GM12878 (cell line): ENCODE measurements around the gene HSP90AB1. TPM values are rescaled to one million over a fixed set of nuclear protein-coding genes. Genes with fewer than 3 reads are reported as not detected.

Experiments
- ATAC-seq: fragments of 200-7000 bp; cut with Tn5 transposase; 3 replicates; pipeline ENCODE4 v1.9.1; 2020; ENCODE audit warnings: mild to moderate bottlenecking, moderate library complexity
- BruUV-seq: library from RNA; stranded (reverse); fragments of 400-500 nt; replicated peaks from 2 replicates; lab custom pipeline; 2021; lab: Mats Ljungman, UMichigan
- CTCF ChIA-PET: fragments of 300-600 bp; sonication (Branson Sonifier 250); formaldehyde crosslinking; extraction: SDS; loops from one replicate; lab custom pipeline; 2021; ENCODE audit warnings: inconsistent platforms; lab: Yijun Ruan, JAX
- POLR2A ChIA-PET: fragments of 350-600 bp; formaldehyde crosslinking; extraction: SDS; loops from one replicate; lab custom pipeline; 2021; ENCODE audit warnings: inconsistent platforms; lab: Charles Lee
- RAD21 ChIA-PET: fragments of 300-600 bp; sonication (Branson Sonifier 250); formaldehyde crosslinking; loops from one replicate; lab custom pipeline; 2023; ENCODE audit warnings: antibody characterized with exemption; ENCODE audit not compliant: unreplicated experiment; lab: Charles Lee
- SMC1A ChIA-PET: fragments of 300-600 bp; sonication (Branson Sonifier 250); formaldehyde crosslinking; loops from one replicate; lab custom pipeline; 2023; ENCODE audit not compliant: unreplicated experiment, uncharacterized antibody; lab: Charles Lee
- DNase-seq: peaks from one replicate; pipeline ENCODE4 v3.0.0-alpha.2; 2011; ENCODE audit warnings: low read depth, low spot score
- FAIRE-seq: peaks from 3 replicates; lab custom pipeline; 2011; peaks lifted over from hg19 to GRCh38; lab: Jason Lieb, UNC
- H2AFZ ChIP-seq: 2 replicates; pipeline ENCODE4 v1.6.0; 2011; ENCODE audit warnings: low read depth, low read length, control low read depth; ENCODE audit not compliant: control insufficient read depth
- H3K27ac ChIP-seq: 2 replicates; pipeline ENCODE4 v1.5.1; 2011; ENCODE audit warnings: control low read depth; ENCODE audit not compliant: control insufficient read depth, insufficient read depth
- H3K27me3 ChIP-seq, 2 experiments: replicated peaks in 1 of 2; 2 replicates each; pipeline versions ENCODE4 v1.6.0 to v1.6.1; 2011; ENCODE audit warnings: low read length in 1 of 2; ENCODE audit not compliant: control insufficient read depth in 2 of 2, insufficient read depth in 2 of 2
- H3K36me3 ChIP-seq, 2 experiments: 2 replicates each; pipeline ENCODE4 v1.5.1; 2011; ENCODE audit warnings: low read length in 1 of 2; ENCODE audit not compliant: control insufficient read depth in 2 of 2, insufficient read depth in 2 of 2
- H3K4me1 ChIP-seq: 2 replicates; pipeline ENCODE4 v1.6.1; 2011; ENCODE audit warnings: mild to moderate bottlenecking, low read length, moderate library complexity, mixed read lengths; ENCODE audit not compliant: control insufficient read depth, insufficient read depth
- H3K4me2 ChIP-seq: 2 replicates; pipeline ENCODE4 v1.6.0; 2011; ENCODE audit warnings: control low read depth; ENCODE audit not compliant: control insufficient read depth, insufficient read depth
- H3K4me3 ChIP-seq: fragments of 200-600 bp; sonication (generic); 2 replicates; pipeline ENCODE4 v1.5.1; 2016
- H3K79me2 ChIP-seq: 2 replicates; pipeline ENCODE4 v1.6.0; 2011; ENCODE audit warnings: low read length; ENCODE audit not compliant: control insufficient read depth, insufficient read depth
- H3K9ac ChIP-seq: 2 replicates; pipeline ENCODE4 v1.8.0; 2011; ENCODE audit warnings: low read length, control low read depth, mixed read lengths; ENCODE audit not compliant: control insufficient read depth, insufficient read depth
- H3K9me3 ChIP-seq: replicated peaks from 3 replicates; pipeline ENCODE4 v1.5.1; 2011; ENCODE audit warnings: mild to moderate bottlenecking, low read length; ENCODE audit not compliant: control insufficient read depth, insufficient read depth
- H4K20me1 ChIP-seq: 2 replicates; pipeline ENCODE4 v1.6.0; 2011; ENCODE audit not compliant: control insufficient read depth, insufficient read depth
- BMI1 ChIP-seq: fragments of 450-650 bp; IDR thresholded peaks from 2 replicates; pipeline ENCODE4 v1.6.1; 2016; ENCODE audit warnings: mild to moderate bottlenecking, moderate library complexity, borderline replicate concordance
- NFYA ChIP-seq: IDR thresholded peaks from 2 replicates; pipeline ENCODE4 v1.6.1; 2011; ENCODE audit warnings: low read depth, mild to moderate bottlenecking, low read length, improper control_type of control experiment, borderline replicate concordance
- POLR2A ChIP-seq: IDR thresholded peaks from 2 replicates; pipeline ENCODE4 v1.6.1; 2011; ENCODE audit warnings: low read depth, mild to moderate bottlenecking, low read length
- SUZ12 ChIP-seq: fragments of 200-600 bp; sonication (generic); IDR thresholded peaks from one replicate; pipeline ENCODE4 v1.6.1; 2018; ENCODE audit warnings: antibody characterized with exemption, mild to moderate bottlenecking; ENCODE audit not compliant: unreplicated experiment
- ZNF274 ChIP-seq: IDR thresholded peaks from one replicate; pipeline ENCODE4 v1.8.0; 2011; ENCODE audit not compliant: insufficient read length, insufficient read depth
- ZNF384 ChIP-seq: IDR thresholded peaks from 2 replicates; pipeline ENCODE4 v1.6.1; 2012; ENCODE audit warnings: low read depth, mild to moderate bottlenecking, low read length, improper control_type of control experiment, borderline replicate concordance
- WGBS: methylation state at CpG from one replicate; pipeline ENCODE4 v1.1.6; 2016; ENCODE audit warnings: low lambda C conversion rate; ENCODE audit not compliant: insufficient replicate concordance, insufficient coverage; ENCODE audit errors: missing lambda C conversion rate; 5-methylcytosine and 5-hydroxymethylcytosine counted together
- in situ Hi-C: fragments of 300-500 bp; cut with MboI; formaldehyde crosslinking; loops from 9 replicates; pipeline ENCODE4 v1.14.3; 2018; ENCODE audit warnings: mixed read lengths
- intact Hi-C: fragments of 100-400 bp; cut with micrococcal nuclease; formaldehyde crosslinking; loops from one replicate; pipeline ENCODE4 v1.14.2; 2022; ENCODE audit not compliant: unreplicated experiment
- polyA plus RNA-seq, 11 experiments: library from polyadenylated mRNA; depleted of rRNA in 4 of 11; unstranded in 6 of 11; stranded (reverse) in 5 of 11; fragments of >200 nt; fragmentation: Nextera tagmentation in 4 of 11; fragmentation: Illumina TruSeq in 1 of 11; extraction: Ambion mirVana in 4 of 11; extraction: Trizol in 1 of 11; gene quantifications; 1 replicate in 1 of 11; 2 replicates in 10 of 11; pipeline versions ENCODE4 v1.2.1 to v1.2.3, GENCODE V29; 2011 to 2016; ENCODE audit warnings: inconsistent platforms in 2 of 11, missing spikeins in 2 of 11, low read depth in 1 of 11
- total RNA-seq, 4 experiments: library from RNA; depleted of rRNA in 3 of 4; stranded (reverse); fragments of >200 nt in 3 of 4; fragmentation: Illumina TruSeq in 1 of 4; extraction: Trizol in 1 of 4; gene quantifications; 2 replicates each; pipeline versions ENCODE4 v1.2.1 to v1.2.3, GENCODE V29; 2013 to 2021

Gene HSP90AB1
- total and polyA plus RNA-seq, 10 of the 15 experiments (the other 5 are each of a cell fraction or from before 2014, with no cell fraction given), result 988 to 1,682 (median 1,146) TPM

GRCh38 chr6:44297063-44298038 lies 50.5 kb downstream of the HSP90AB1 start:
- Histone ChIP-seq H3K4me3 (no peak overlapping the region), H3K4me2 (no peak overlapping the region), H3K27ac (no peak overlapping the region), H3K36me3 (peaks cover 0 to 10% of the 10 kb centered on the region in 2 experiments; a peak in 2 of 4 replicates), H3K4me1 (no peaks in the 10 kb centered on the region), H3K79me2 (no peaks in the 10 kb centered on the region), H4K20me1 (no peaks in the 10 kb centered on the region), H3K9me3 (no peaks in the 10 kb centered on the region), H2AFZ (no peak overlapping the region), H3K9ac (no peak overlapping the region), H3K27me3 (peaks cover 9 to 11% of the 10 kb centered on the region in 2 experiments)
- CTCF ChIA-PET, result interaction anchor here (1.5 to 2.3 kb wide), 3 partner anchors 8 to 29 kb away, joined by 5 to 17 read pairs (median 6); partner anchors contain the start of gene AARS2
- TF ChIP-seq ZNF274 (no peak), BMI1 (no peak), NFYA (no peak), POLR2A (peak; percentile 59), SUZ12 (peak; percentile 25), ZNF384 (no peak)
- in situ Hi-C loops (no loop called here), intact Hi-C loops (no loop called here)
- DNase-seq (no peak), FAIRE-seq (no peak), ATAC-seq (peak; percentile 50)
- POLR2A ChIA-PET, result interaction anchor here (0.6 kb wide), 1 partner anchor 8 kb away, joined by 3 read pairs; no protein-coding TSS in a partner anchor
- WGBS, result 8% methylated on average over 69 of the region's 86 CpGs
- RAD21 ChIA-PET, result no interaction called here
- no TSS peak for BruUV-seq
- SMC1A ChIA-PET, result no interaction called here
